Inferior parietal cortex (tissue), 1 donor: ENCODE results near the gene ITGB4.
A peak's percentile ranks its signal among the peaks of the same experiment; 100 is the strongest.

ENCODE experiments used
- DNase-seq: peaks from one replicate; pipeline ENCODE4 v3.0.0-alpha.2; 2016; ENCODE audit errors: extremely low spot score

ITGB4 gene

DNA sequence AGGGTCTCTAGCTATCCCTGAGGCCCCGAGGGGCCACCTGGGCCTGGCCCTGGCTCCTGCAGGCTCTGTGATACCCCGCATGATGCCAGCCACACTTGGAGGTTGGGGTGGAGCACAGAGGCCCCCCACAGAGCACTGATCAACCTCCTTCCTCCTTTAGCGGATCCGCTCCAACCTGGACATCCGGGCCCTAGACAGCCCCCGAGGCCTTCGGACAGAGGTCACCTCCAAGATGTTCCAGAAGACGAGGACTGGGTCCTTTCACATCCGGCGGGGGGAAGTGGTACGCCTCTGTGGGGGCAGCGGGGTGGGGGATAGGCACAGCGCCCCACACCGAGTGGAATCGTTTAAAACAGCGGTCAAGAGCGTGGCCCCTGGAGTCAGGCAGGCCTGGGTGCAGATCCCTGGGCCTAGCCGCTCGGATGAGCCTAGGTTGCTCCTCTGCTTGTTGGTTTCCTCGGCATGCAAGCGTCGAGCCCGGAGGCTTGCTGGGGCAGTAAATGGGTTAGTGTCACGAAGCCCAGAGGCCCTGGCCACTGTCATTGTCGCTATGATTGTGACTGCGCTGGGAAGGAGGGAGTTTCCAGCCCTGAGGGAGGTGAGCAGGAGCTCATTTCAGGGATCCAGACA is 9.9 kb downstream of the ITGB4 start:
- DNase-seq, result no peak

DNA sequence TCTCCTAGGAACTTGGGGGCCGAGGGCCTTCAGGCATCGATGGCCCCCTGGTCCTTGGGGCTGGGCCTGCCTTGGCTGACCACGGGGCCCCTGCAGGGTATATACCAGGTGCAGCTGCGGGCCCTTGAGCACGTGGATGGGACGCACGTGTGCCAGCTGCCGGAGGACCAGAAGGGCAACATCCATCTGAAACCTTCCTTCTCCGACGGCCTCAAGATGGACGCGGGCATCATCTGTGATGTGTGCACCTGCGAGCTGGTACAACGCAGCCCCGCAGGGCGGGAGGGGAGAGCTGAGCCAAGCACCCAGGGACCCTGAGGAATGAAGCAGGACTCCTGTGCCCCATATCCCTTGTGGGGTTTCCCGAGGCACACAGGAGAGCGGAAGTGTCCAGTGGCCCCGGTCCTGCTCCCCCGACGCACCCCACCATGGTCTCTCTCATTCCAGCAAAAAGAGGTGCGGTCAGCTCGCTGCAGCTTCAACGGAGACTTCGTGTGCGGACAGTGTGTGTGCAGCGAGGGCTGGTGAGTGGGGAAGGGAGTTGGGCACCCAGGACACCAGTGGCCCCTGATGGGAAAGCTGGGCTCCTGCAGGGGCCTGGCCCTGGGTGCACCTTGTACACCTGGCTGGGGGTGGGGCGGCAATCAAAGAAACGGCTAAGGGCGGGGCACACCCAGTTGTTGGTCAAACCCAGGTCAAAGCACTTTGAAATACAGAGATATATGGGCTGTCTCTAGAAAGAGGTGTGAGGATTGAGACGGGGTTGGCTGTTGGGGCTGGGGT is 10.6 kb downstream of the ITGB4 start:
- no peak for DNase-seq

GRCh38 chr17:75733471-75733870 is 12.2 kb downstream of the ITGB4 start:
- no peak for DNase-seq

GRCh38 chr17:75734674-75735294 is 13.5 kb downstream of the ITGB4 start:
- DNase-seq, result no peak

DNA sequence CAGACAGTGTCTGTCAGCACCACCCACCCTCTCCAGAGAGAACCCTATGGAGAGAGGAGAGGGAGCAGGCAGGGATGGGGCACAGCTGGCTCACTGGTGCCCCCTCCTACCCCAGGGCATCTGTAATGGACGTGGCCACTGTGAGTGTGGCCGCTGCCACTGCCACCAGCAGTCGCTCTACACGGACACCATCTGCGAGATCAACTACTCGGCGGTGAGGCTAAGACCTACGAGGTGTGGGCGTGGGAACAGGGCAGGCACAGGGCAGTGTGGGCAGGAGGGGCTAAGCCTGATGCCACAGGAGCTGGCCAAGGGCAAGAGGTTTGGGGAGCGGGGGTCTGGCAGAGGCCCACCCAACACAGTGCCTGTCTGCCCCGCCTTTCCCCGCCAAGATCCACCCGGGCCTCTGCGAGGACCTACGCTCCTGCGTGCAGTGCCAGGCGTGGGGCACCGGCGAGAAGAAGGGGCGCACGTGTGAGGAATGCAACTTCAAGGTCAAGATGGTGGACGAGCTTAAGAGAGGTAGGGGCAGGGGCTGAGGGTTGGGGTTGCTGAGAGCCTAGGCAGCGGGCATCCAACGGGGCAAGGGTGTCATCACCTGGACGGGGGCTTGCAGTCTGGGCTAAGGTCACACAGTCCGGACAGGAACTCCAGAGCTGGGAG is 15.0 kb downstream of the ITGB4 start:
- DNase-seq, result no peak

DNA sequence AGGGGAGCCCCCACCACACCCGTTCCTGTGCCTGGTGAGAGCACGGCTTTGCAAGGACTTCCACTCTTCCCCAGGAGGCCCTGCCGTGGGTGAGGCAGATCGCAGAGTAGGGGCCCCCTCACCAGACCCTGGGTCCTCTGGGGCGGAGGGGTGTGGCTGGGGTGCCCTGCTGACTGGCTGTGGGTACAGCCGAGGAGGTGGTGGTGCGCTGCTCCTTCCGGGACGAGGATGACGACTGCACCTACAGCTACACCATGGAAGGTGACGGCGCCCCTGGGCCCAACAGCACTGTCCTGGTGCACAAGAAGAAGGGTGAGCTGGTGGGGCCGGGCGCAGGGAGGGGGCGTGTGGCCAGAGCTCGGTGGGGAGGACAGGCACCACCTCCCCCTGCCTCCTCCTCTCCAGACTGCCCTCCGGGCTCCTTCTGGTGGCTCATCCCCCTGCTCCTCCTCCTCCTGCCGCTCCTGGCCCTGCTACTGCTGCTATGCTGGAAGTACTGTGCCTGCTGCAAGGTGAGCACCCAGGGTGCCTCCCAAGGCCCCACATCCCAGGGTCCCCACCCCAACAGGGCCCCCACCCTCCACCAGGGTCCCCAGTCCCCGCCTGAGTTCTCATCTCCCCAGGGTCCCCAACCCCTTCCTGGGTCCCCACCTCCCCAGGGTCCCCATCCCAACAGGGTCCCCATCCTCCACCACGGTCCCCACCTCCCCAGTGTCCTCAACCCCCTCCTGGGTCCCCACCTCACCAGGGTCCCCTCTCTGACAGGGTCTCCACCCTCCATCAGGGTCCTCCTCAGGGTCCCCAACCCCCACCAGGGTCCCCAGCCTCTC is 16.1 kb downstream of the ITGB4 start:
- no peak for DNase-seq

- no peak for DNase-seq
These were observed 17.1 kb downstream of the ITGB4 start for GRCh38 chr17:75738218-75738802.

- DNase-seq, result no peak
These were observed 17.9 kb downstream of the ITGB4 start for GRCh38 chr17:75739174-75739573.

DNA sequence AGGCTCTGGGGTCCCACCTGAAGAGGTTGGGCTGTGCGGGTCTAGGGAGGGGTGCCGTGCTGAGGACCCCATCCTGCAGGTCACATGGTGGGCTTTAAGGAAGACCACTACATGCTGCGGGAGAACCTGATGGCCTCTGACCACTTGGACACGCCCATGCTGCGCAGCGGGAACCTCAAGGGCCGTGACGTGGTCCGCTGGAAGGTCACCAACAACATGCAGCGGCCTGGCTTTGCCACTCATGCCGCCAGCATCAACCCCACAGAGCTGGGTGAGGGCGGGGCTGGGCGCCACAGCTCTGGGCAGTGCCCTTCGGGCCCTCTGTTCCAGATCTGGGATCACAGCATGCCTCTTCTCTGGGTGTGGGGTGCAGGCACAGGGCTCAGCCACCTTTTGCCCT is 18.5 kb downstream of the ITGB4 start:
- DNase-seq, result no peak

DNA sequence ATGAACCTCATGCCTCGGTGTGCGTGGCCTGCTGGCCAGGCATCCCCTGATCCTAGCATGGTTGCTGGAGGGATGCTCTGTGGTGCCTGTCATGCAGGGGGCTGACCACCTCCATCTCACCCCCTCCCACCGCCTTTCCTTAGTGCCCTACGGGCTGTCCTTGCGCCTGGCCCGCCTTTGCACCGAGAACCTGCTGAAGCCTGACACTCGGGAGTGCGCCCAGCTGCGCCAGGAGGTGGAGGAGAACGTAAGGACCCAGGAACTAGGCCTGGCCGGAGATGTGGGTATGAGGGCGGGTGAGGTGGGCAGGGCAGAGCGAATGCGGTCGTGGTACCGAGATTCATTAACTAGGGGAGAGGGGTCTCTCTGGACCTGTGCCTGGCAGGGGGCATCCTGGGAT is 19.0 kb downstream of the ITGB4 start:
- no peak for DNase-seq

- no peak for DNase-seq
These were observed 19.4 kb downstream of the ITGB4 start for GRCh38 chr17:75740631-75741077.

GRCh38 chr17:75742337-75742736 is 21.1 kb downstream of the ITGB4 start:
- no peak for DNase-seq

- DNase-seq, result no peak
These were observed 22.5 kb downstream of the ITGB4 start for GRCh38 chr17:75743625-75744206.

- DNase-seq, result no peak
These were observed 27.4 kb downstream of the ITGB4 start for GRCh38 chr17:75748706-75749105.

- DNase-seq, result peak; percentile 86
These were observed 28.5 kb downstream of the ITGB4 start for GRCh38 chr17:75749545-75750389.

GRCh38 chr17:75750661-75751423 is 29.6 kb downstream of the ITGB4 start:
- DNase-seq, result no peak

- no peak for DNase-seq
These were observed 30.6 kb downstream of the ITGB4 start for GRCh38 chr17:75751676-75752404.

DNA sequence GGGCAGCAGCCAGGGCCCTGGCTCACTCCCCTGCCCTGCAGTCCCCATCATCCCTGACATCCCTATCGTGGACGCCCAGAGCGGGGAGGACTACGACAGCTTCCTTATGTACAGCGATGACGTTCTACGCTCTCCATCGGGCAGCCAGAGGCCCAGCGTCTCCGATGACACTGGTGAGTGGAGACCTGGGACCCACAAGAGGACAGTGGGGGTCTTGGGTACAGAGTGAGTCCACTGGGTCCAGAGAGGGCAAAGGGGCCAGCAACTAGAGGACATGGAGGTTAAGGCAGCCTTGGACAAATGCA is 31.1 kb downstream of the ITGB4 start:
- no peak for DNase-seq
